ENCODE results near the gene NIPAL4. TPM values are rescaled to one million over a fixed set of nuclear protein-coding genes. Genes with fewer than 3 reads are reported as not detected.

The NIPAL4 gene
- total RNA-seq, 1 donor from 2014 or later = not detected

- TF ChIP-seq EZH2phosphoT487 (IDR thresholded peaks at IDR 0.05) = no peak
- no peak for TF ChIP-seq CTCF (IDR thresholded peaks at IDR 0.05)
- TF ChIP-seq EZH2 (IDR thresholded peaks at IDR 0.05) = no peak
- no peaks in the 10 kb centered on the region for H3K4me1 ChIP-seq
- Mint-ChIP-seq H3K9me3 (no peaks in the 10 kb centered on the region), H3K27ac (no peak overlapping the region), H3K4me3 (no peak overlapping the region), H3K4me1 (no peaks in the 10 kb centered on the region), H3K27me3 (ENCODE audit: insufficient read depth, low read depth) (peaks cover 2% of the 10 kb centered on the region), H3K36me3 (peaks cover 16% of the 10 kb centered on the region)
- H3K4me2 ChIP-seq = no peak overlapping the region
- no peak overlapping the region for H3K9ac ChIP-seq
- H3K79me2 ChIP-seq (ENCODE audit: low read depth) = no peaks in the 10 kb centered on the region
- H3K36me3 ChIP-seq = no peaks in the 10 kb centered on the region
- H3K27ac ChIP-seq = no peak overlapping the region
- H3K27me3 ChIP-seq = no peaks in the 10 kb centered on the region
- H3F3A ChIP-seq (ENCODE audit: low read depth) = no peaks in the 10 kb centered on the region
- H3K9me3 ChIP-seq (ENCODE audit: low read depth) = no peaks in the 10 kb centered on the region
- H2AFZ ChIP-seq (replicated peaks) = no peak overlapping the region
- H4K20me1 ChIP-seq (ENCODE audit: low read depth) = no peaks in the 10 kb centered on the region
- H3K4me3 ChIP-seq = no peak overlapping the region
- no peak for DNase-seq (ENCODE audit: low spot score)
Observed at GRCh38 chr5:157491471-157491995, 31.5 kb downstream of the NIPAL4 start.

GRCh38 chr5:157492886-157493285 is 32.9 kb downstream of the NIPAL4 start:
- TF ChIP-seq EZH2phosphoT487 (IDR thresholded peaks at IDR 0.05) (no peak), CTCF (IDR thresholded peaks at IDR 0.05) (no peak), EZH2 (IDR thresholded peaks at IDR 0.05) (no peak)
- no peak overlapping the region for H3K27ac ChIP-seq
- H3K9me3 ChIP-seq (ENCODE audit: low read depth) = no peaks in the 10 kb centered on the region
- Mint-ChIP-seq H3K27me3 (ENCODE audit: insufficient read depth, low read depth) (peaks cover 2% of the 10 kb centered on the region), H3K27ac (no peak overlapping the region), H3K9me3 (no peaks in the 10 kb centered on the region), H3K4me1 (no peaks in the 10 kb centered on the region), H3K36me3 (peaks cover 13% of the 10 kb centered on the region), H3K4me3 (no peak overlapping the region)
- DNase-seq (ENCODE audit: low spot score) = no peak
- H3K9ac ChIP-seq = no peak overlapping the region
- H2AFZ ChIP-seq (replicated peaks) = no peak overlapping the region
- no peaks in the 10 kb centered on the region for H3F3A ChIP-seq (ENCODE audit: low read depth)
- H3K4me1 ChIP-seq = no peaks in the 10 kb centered on the region
- H4K20me1 ChIP-seq (ENCODE audit: low read depth) = no peaks in the 10 kb centered on the region
- H3K36me3 ChIP-seq = no peaks in the 10 kb centered on the region
- H3K4me3 ChIP-seq = no peak overlapping the region
- H3K4me2 ChIP-seq = no peak overlapping the region
- H3K79me2 ChIP-seq (ENCODE audit: low read depth) = no peaks in the 10 kb centered on the region
- H3K27me3 ChIP-seq = no peaks in the 10 kb centered on the region

- Mint-ChIP-seq H3K27me3 (ENCODE audit: insufficient read depth, low read depth) (no peaks in the 10 kb centered on the region), H3K4me1 (no peaks in the 10 kb centered on the region), H3K36me3 (peaks cover 9% of the 10 kb centered on the region), H3K4me3 (no peak overlapping the region), H3K9me3 (no peaks in the 10 kb centered on the region), H3K27ac (no peak overlapping the region)
- Histone ChIP-seq H2AFZ (replicated peaks) (no peak overlapping the region), H3K9ac (no peak overlapping the region), H3K4me2 (no peak overlapping the region), H3K27ac (no peak overlapping the region), H3K27me3 (no peaks in the 10 kb centered on the region), H3K4me1 (no peaks in the 10 kb centered on the region), H3K4me3 (no peak overlapping the region), H3K9me3 (ENCODE audit: low read depth) (no peaks in the 10 kb centered on the region), H3F3A (ENCODE audit: low read depth) (no peaks in the 10 kb centered on the region), H4K20me1 (ENCODE audit: low read depth) (no peaks in the 10 kb centered on the region), H3K36me3 (no peaks in the 10 kb centered on the region), H3K79me2 (ENCODE audit: low read depth) (no peaks in the 10 kb centered on the region)
- no peak for DNase-seq (ENCODE audit: low spot score)
- TF ChIP-seq EZH2 (IDR thresholded peaks at IDR 0.05) (no peak), CTCF (IDR thresholded peaks at IDR 0.05) (no peak), EZH2phosphoT487 (IDR thresholded peaks at IDR 0.05) (no peak)
Observed at GRCh38 chr5:157494178-157494832, 34.3 kb downstream of the NIPAL4 start.

All from neural progenitor cell (in vitro differentiated cells).